ENCODE results near the gene KHDC3L.
"Not testable (repeated sequence)": the region's sequence is repeated elsewhere in the genome, so short reads cannot be mapped to it uniquely, and the experiment has no call there.

Gene KHDC3L

GRCh38 chr6:73382462-73383113 lies 20.1 kb downstream of the KHDC3L start:
- TF ChIP-seq ZNF274 (IDR thresholded peaks at IDR 0.05; ENCODE audit: low read depth, low read length): no peak
- H3K4me3 ChIP-seq (ENCODE audit: low read length): no peak overlapping the region

DNA sequence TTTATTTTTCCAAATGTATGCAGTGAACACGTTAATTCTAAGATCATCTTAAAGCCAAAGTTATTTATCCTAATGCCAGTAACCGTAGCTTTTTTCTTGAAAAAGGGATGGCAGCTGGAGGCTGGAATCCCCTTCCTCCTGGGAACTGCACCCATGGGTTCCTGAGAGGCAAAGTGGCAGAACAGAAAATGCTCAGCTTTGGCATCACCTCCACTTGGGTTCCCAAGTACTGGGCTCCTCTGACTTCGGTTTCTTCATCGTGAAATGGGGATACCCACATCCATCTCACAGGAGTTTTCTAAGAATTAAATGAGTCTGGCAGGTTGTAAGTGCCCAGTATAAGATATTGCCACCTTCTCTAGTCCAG lies 26.0 kb downstream of the KHDC3L start:
- no peak for TF ChIP-seq ZNF274 (IDR thresholded peaks at IDR 0.05; ENCODE audit: low read depth, low read length)

GRCh38 chr6:73388800-73389512 lies 26.5 kb downstream of the KHDC3L start:
- H3K4me3 ChIP-seq (ENCODE audit: low read length): peak overlapping the region; percentile 59; the same call in 1 of the 2 replicates
- no peak for TF ChIP-seq ZNF274 (IDR thresholded peaks at IDR 0.05; ENCODE audit: low read depth, low read length)

More for the DNA sequence above, 26.0 kb downstream of the KHDC3L start:
- H3K4me3 ChIP-seq (ENCODE audit: low read length): peak overlapping the region; percentile 59; the same call in 1 of the 2 replicates

- TF ChIP-seq ZNF274 (IDR thresholded peaks at IDR 0.05; ENCODE audit: low read depth, low read length): no peak
- no peak overlapping the region for H3K4me3 ChIP-seq (ENCODE audit: low read length)
Measured at GRCh38 chr6:73389854-73390253, 27.4 kb downstream of the KHDC3L start.

DNA sequence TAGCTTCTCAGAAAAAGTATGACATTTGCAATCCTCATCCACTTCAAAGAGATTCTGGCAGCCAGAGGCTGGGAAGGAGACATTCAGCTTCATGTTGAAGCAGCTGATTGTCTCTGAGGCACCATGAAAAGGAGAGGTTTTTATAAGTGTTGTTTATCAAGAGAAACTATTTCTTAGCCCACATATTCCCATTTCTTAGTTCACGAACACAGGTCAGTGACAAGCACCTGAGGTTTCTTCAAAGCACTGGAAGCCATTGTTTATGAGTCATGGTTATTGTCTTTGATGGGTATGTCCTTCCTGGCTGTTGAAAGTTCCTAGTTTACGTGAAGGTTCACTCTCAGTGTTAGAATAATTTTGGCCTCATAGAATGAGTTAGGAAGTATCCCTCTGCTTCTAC lies 29.2 kb downstream of the KHDC3L start:
- H3K4me3 ChIP-seq (ENCODE audit: low read length): no peak overlapping the region
- TF ChIP-seq ZNF274 (IDR thresholded peaks at IDR 0.05; ENCODE audit: low read depth, low read length): no peak

DNA sequence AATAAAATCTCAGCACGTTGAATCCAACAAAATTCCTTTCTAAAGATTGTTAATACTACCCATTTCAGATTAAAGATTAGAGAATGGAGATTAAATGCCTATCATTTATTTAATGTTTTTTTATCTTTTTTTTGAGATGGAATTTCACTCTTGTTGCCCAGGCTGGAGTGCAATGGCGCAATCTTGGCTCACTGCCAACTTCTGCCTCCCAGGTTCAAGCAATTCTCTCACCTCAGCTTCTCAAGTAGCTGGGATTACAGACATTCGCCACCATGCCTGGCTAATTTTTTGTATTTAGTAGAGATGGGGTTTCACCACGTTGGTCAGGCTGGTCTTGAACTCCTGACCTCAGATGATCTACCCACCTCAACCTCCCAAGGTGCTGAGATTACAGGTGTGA lies 29.7 kb downstream of the KHDC3L start:
- H3K4me3 ChIP-seq (ENCODE audit: low read length): not testable (repeated sequence)

GRCh38 chr6:73393278-73393677 lies 30.8 kb downstream of the KHDC3L start:
- TF ChIP-seq ZNF274 (IDR thresholded peaks at IDR 0.05; ENCODE audit: low read depth, low read length): no peak

DNA sequence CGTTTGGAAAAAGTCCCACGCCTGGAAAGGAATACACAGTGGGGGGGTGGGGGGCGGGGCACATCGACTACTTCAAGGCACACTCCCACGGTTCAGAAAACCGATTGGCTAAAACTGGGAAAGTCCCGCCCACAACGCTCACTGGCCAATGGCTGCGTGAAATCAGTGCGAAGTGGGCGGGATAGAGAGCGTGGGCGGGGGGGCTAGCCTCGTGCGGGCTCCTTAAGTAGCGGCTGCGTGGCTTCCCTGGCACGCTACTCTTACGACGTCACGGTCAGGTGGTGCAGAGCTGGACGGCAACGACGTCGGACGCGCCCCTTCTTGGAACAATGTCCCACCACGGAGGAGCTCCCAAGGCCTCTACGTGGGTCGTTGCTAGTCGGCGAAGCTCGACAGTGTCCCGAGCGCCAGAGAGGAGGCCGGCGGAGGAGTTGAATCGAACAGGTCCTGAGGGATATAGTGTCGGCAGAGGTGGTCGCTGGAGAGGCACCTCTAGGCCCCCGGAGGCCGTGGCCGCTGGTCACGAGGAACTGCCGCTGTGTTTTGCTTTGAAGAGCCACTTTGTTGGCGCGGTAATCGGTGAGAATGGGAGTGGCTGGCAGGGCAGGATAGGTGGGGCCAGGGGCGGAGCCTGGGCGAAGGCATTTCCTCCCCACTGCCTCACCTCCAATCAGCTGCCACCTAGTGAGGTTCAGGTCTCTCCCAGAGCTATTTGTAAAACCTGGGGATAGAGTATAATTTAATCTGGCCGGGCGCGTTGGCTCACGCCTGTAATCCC lies 32.3 kb downstream of the KHDC3L start, which contains the start of gene DDX43:
TSS of gene DDX43 (plus strand) at position 252 of the 778 bp plus-strand sequence. CDS start at position 330, 78 bp downstream.
- peak within 1 kb of the TSS; percentile 44; the same call in 1 of the 2 replicates for H3K4me3 ChIP-seq (ENCODE audit: low read length)
- TF ChIP-seq ZNF274 (IDR thresholded peaks at IDR 0.05; ENCODE audit: low read depth, low read length): no peak

More at GRCh38 chr6:73393278-73393677, 30.8 kb downstream of the KHDC3L start:
- H3K4me3 ChIP-seq (ENCODE audit: low read length): no peak overlapping the region

- H3K4me3 ChIP-seq (ENCODE audit: low read length): no peak overlapping the region
- TF ChIP-seq ZNF274 (IDR thresholded peaks at IDR 0.05; ENCODE audit: low read depth, low read length): no peak
Measured at GRCh38 chr6:73395875-73396274, 33.4 kb downstream of the KHDC3L start.

GRCh38 chr6:73400656-73401055 lies 38.2 kb downstream of the KHDC3L start:
- TF ChIP-seq ZNF274 (IDR thresholded peaks at IDR 0.05; ENCODE audit: low read depth, low read length): no peak
- no peak overlapping the region for H3K4me3 ChIP-seq (ENCODE audit: low read length)

GRCh38 chr6:73409395-73409794 lies 46.9 kb downstream of the KHDC3L start:
- no peak for TF ChIP-seq ZNF274 (IDR thresholded peaks at IDR 0.05; ENCODE audit: low read depth, low read length)

GRCh38 chr6:73413102-73413501 lies 50.6 kb downstream of the KHDC3L start:
- TF ChIP-seq ZNF274 (IDR thresholded peaks at IDR 0.05; ENCODE audit: low read depth, low read length): no peak

More at GRCh38 chr6:73409395-73409794, 46.9 kb downstream of the KHDC3L start:
- H3K4me3 ChIP-seq (ENCODE audit: low read length): no peak overlapping the region

More at GRCh38 chr6:73413102-73413501, 50.6 kb downstream of the KHDC3L start:
- H3K4me3 ChIP-seq (ENCODE audit: low read length): no peak overlapping the region

Data from GM08714 (cell line).